CD4-positive, alpha-beta memory T cell (primary cell): ENCODE measurements around the gene RFLNA. TPM values are rescaled to one million over a fixed set of nuclear protein-coding genes. Genes with fewer than 3 reads are reported as not detected.

Source experiments
- CTCF ChIA-PET: fragments of 350-600 bp; sonication (Branson Sonifier 250); formaldehyde crosslinking; loops from one replicate; lab custom pipeline; 2021; ENCODE audit warnings: inconsistent platforms; ENCODE audit not compliant: partially characterized antibody; lab: Charles Lee
- POLR2A ChIA-PET: fragments of 350-600 bp; sonication (Branson Sonifier 250); formaldehyde crosslinking; loops from one replicate; lab custom pipeline; 2021; ENCODE audit not compliant: partially characterized antibody; lab: Charles Lee
- DNase-seq, 5 donors: peaks; one replicate each; pipeline versions ENCODE4 v3.0.0 to v3.0.0-alpha.2; 2020 to 2022; ENCODE audit warnings: mixed read lengths in 1 of 5
- H3K27ac ChIP-seq: one replicate; pipeline ENCODE4 v1.7.0; 2013; ENCODE audit warnings: low read depth, low read length
- H3K27me3 ChIP-seq: 2 replicates; pipeline ENCODE4 v1.7.0; 2013; ENCODE audit warnings: mild to moderate bottlenecking, low read length, moderate library complexity; ENCODE audit not compliant: insufficient read depth
- H3K36me3 ChIP-seq: 2 replicates; pipeline ENCODE4 v1.7.0; 2013; ENCODE audit warnings: mild to moderate bottlenecking, low read length, moderate library complexity; ENCODE audit not compliant: insufficient read depth
- H3K4me1 ChIP-seq: 2 replicates; pipeline ENCODE4 v1.7.0; 2013; ENCODE audit warnings: mild to moderate bottlenecking, low read length, moderate library complexity; ENCODE audit not compliant: insufficient read depth
- H3K4me3 ChIP-seq, 2 donors: one replicate each; pipeline ENCODE4 v1.7.0; 2013; ENCODE audit warnings: low read length in 2 of 2, mild to moderate bottlenecking in 1 of 2
- H3K9me3 ChIP-seq, 2 donors: one replicate each; pipeline ENCODE4 v1.7.0; 2013; ENCODE audit warnings: low read length in 2 of 2, control low read depth in 1 of 2; ENCODE audit not compliant: control insufficient read depth in 1 of 2
- H3K27ac Mint-ChIP-seq, 7 donors: one replicate each; pipeline ENCODE4 v1.8.0; 2020 to 2021; ENCODE audit warnings: mixed read lengths in 7 of 7, mild to moderate bottlenecking in 6 of 7, inconsistent platforms in 3 of 7, moderate library complexity in 3 of 7
- H3K27me3 Mint-ChIP-seq, 2 donors: one replicate each; pipeline ENCODE4 v1.8.0; 2020 to 2021; ENCODE audit warnings: mixed read lengths in 2 of 2
- H3K36me3 Mint-ChIP-seq, 2 donors: one replicate each; pipeline ENCODE4 v1.8.0; 2020 to 2021; ENCODE audit warnings: mixed read lengths in 2 of 2, inconsistent platforms in 1 of 2, mild to moderate bottlenecking in 1 of 2
- H3K4me1 Mint-ChIP-seq, 4 donors: one replicate each; pipeline ENCODE4 v1.8.0; 2020 to 2021; ENCODE audit warnings: mixed read lengths in 4 of 4, mild to moderate bottlenecking in 1 of 4
- H3K4me3 Mint-ChIP-seq, 8 donors: one replicate each; pipeline ENCODE4 v1.8.0; 2020 to 2021; ENCODE audit warnings: mixed read lengths in 8 of 8, mild to moderate bottlenecking in 7 of 8, moderate library complexity in 6 of 8, inconsistent platforms in 3 of 8
- H3K9me3 Mint-ChIP-seq, 8 donors: one replicate each; pipeline ENCODE4 v1.8.0; 2020 to 2021; ENCODE audit warnings: mixed read lengths in 8 of 8, mild to moderate bottlenecking in 5 of 8, inconsistent platforms in 3 of 8, moderate library complexity in 1 of 8
- intact Hi-C: fragments of 100-400 bp; cut with micrococcal nuclease; formaldehyde crosslinking; loops from one replicate; pipeline ENCODE4 v1.15.1; 2023
- polyA plus RNA-seq, 2 donors: library from polyadenylated mRNA; unstranded; fragments of 300-500 nt; fragmentation: Illumina TruSeq; gene quantifications; one replicate each; pipeline ENCODE4 v1.2.3, GENCODE V29; 2021
- total RNA-seq, 2 experiments: library from RNA; stranded (reverse); gene quantifications; one replicate each; pipeline ENCODE4 v1.2.3, GENCODE V29; 2021

RFLNA gene
- total and polyA plus RNA-seq, 4 experiments from 2014 or later = not detected

DNA sequence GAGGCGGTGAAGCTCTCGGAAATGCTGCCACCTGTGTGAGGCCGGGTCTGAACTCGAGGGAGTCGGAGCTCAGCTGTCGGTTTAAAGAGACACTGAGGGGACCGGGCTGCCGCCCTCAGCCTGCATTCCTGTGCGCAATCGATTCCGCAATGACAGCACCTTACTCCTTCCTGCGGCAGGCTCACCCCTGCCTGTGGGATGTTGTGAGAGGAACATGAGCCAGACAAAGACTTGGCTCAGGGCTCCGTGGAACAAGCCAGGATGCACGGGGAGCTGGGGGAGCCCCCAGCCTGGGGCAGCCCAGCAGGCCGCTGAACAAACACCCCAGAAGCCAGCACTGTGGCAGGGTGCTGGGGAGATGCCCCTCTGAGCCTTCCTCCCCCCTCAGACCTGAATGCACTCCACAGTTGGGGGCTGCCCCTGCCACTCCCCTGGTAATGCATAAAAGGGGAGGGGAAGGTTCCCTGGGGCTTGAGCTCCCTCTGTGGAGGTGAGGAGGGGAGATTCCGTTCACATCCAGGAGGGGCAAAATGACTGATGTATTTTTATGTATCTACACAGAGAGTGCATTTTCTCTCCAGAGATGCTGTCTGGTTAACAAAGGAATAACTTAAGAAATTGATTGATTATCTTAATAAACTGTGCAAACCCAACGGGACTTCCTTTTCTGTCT lies 20.6 kb downstream of the RFLNA start:
- Histone ChIP-seq H3K27ac (no peak overlapping the region), H3K4me3 (no peak overlapping the region), H3K4me1 (no peaks in the 10 kb centered on the region), H3K9me3 (no peaks in the 10 kb centered on the region), H3K36me3 (no peaks in the 10 kb centered on the region), H3K27me3 (no peaks in the 10 kb centered on the region)
- Mint-ChIP-seq H3K4me1 (no peaks in the 10 kb centered on the region), H3K9me3 (peaks cover 0 to 2% (median 0%) of the 10 kb centered on the region in 8 donors), H3K4me3 (no peak overlapping the region), H3K36me3 (no peaks in the 10 kb centered on the region), H3K27ac (no peak overlapping the region), H3K27me3 (no peaks in the 10 kb centered on the region)
- intact Hi-C loops = no loop called here
- ChIA-PET POLR2A (no interaction called here), CTCF (interaction anchor here (0.8 kb wide), 1 partner anchor 19 kb away, joined by 3 read pairs; no protein-coding TSS in a partner anchor)
- DNase-seq = no peak

DNA sequence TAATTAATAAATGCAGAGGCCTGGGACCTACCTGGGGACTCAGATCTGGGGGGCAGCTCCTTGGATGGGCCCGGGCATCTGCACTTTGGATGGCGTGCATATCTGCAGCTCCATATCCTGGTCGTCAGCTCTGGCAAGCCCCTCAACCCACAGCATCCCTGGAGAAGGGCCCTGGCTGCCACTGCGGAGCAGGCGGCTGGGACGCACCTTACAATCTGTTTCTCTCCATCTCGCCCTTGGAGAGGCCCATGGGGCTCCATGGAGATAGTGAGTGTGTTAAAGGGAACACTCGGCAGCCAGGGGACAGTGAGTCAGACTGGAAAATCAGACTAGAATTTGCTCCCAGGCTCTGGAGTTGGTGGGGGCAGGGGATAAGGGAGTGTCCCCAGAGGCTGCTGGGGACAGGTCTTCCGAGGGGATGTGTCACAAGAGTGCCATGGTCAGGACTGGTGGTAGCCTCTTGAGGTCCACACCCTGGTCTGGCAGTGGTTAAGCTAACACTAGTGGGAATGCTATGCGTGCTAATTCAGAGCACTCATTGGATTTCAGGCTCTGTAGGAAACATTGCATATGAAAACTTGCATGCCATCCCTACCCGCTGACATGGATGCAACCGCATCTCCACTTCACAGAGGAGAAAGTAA lies 21.5 kb downstream of the RFLNA start:
- DNase-seq = no peak
- Histone ChIP-seq H3K36me3 (no peaks in the 10 kb centered on the region), H3K4me1 (no peaks in the 10 kb centered on the region), H3K27ac (no peak overlapping the region), H3K4me3 (no peak overlapping the region), H3K27me3 (no peaks in the 10 kb centered on the region), H3K9me3 (no peaks in the 10 kb centered on the region)
- Mint-ChIP-seq H3K27me3 (no peaks in the 10 kb centered on the region), H3K27ac (no peak overlapping the region), H3K4me1 (no peaks in the 10 kb centered on the region), H3K4me3 (no peak overlapping the region), H3K36me3 (peaks cover 0 to 2% of the 10 kb centered on the region in 2 donors), H3K9me3 (peaks cover 0 to 2% (median 0%) of the 10 kb centered on the region in 8 donors)
- intact Hi-C loops = no loop called here
- CTCF ChIA-PET = no interaction called here
- POLR2A ChIA-PET = no interaction called here

DNA sequence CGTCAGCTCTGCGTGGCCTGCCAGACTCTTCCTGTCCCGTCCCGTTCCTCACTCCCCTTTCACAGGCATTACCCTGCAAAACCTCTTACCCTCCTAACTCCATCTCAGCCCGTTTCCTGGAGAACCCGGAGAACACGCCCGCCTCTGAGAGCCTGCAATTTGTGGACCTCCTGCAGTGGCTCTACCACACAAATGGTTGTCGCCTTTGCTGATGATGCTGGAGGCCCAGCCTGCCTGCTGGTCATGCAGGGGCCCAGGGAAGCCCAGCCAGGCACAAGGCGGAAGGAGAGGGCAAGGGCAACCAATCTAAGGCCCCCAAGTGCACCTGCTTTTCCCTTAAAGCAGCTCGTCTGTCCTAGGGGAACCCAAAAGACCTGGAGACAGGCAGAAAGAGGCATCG lies 22.5 kb downstream of the RFLNA start:
- ChIA-PET CTCF (no interaction called here), POLR2A (no interaction called here)
- Histone ChIP-seq H3K27ac (no peak overlapping the region), H3K4me3 (no peak overlapping the region), H3K36me3 (no peaks in the 10 kb centered on the region), H3K9me3 (no peaks in the 10 kb centered on the region), H3K4me1 (no peaks in the 10 kb centered on the region), H3K27me3 (no peaks in the 10 kb centered on the region)
- intact Hi-C loops = no loop called here
- peaks cover 1 to 2% of the 10 kb centered on the region in 2 donors for H3K36me3 Mint-ChIP-seq
- peaks cover 0 to 3% (median 0%) of the 10 kb centered on the region in 8 donors for H3K9me3 Mint-ChIP-seq
- H3K27ac Mint-ChIP-seq = no peak overlapping the region
- DNase-seq = no peak
- H3K4me3 Mint-ChIP-seq = no peak overlapping the region
- H3K27me3 Mint-ChIP-seq = no peaks in the 10 kb centered on the region
- H3K4me1 Mint-ChIP-seq = no peaks in the 10 kb centered on the region

DNA sequence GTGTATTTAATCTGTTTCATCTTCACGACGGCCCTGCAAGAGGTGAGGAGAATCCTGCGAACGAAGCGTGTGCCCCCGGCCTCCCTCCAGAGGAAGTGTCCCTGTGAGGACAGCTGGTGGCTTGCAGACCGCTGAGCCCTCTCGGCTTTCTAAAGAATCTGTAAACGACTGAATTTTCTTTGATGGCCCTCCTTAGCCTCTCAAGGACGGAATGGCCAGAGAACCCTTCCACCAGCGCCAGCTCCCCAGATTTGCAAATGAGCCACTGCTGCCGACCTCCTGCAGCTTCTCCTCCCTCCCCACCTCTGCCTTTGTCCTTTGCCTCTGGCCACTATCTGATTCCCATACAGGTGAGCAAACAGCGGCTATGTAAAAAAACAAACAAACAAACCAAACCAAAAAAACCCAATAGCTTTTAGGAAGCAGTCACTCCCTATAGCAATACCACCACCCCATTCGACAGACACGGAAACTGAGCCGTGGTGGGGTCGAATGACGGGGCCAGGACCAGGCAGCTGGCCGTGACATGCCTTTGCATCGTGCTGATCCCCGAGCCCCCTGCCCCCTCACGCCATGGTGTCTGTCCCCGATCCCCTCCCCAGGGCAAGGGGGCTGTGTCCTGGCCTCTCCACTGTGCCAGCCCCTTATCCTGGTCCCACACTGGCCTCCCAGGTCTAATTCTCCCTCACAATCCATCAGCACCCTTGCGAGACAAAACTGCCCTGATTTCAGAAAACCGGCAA lies 23.6 kb downstream of the RFLNA start:
- no peak for DNase-seq
- Histone ChIP-seq H3K27me3 (no peaks in the 10 kb centered on the region), H3K27ac (no peak overlapping the region), H3K4me3 (no peak overlapping the region), H3K9me3 (peaks cover 0 to 3% of the 10 kb centered on the region in 2 donors), H3K36me3 (peaks cover under 1% of the 10 kb centered on the region), H3K4me1 (no peaks in the 10 kb centered on the region)
- ChIA-PET POLR2A (no interaction called here), CTCF (no interaction called here)
- Mint-ChIP-seq H3K4me3 (no peak overlapping the region), H3K27ac (peak overlapping the region in 2 of 7 donors; percentile 16 to 68), H3K36me3 (peaks cover 2 to 4% of the 10 kb centered on the region in 2 donors), H3K9me3 (peaks cover 0 to 5% (median under 1%) of the 10 kb centered on the region in 8 donors), H3K4me1 (no peaks in the 10 kb centered on the region), H3K27me3 (no peaks in the 10 kb centered on the region)
- intact Hi-C loops = no loop called here

DNA sequence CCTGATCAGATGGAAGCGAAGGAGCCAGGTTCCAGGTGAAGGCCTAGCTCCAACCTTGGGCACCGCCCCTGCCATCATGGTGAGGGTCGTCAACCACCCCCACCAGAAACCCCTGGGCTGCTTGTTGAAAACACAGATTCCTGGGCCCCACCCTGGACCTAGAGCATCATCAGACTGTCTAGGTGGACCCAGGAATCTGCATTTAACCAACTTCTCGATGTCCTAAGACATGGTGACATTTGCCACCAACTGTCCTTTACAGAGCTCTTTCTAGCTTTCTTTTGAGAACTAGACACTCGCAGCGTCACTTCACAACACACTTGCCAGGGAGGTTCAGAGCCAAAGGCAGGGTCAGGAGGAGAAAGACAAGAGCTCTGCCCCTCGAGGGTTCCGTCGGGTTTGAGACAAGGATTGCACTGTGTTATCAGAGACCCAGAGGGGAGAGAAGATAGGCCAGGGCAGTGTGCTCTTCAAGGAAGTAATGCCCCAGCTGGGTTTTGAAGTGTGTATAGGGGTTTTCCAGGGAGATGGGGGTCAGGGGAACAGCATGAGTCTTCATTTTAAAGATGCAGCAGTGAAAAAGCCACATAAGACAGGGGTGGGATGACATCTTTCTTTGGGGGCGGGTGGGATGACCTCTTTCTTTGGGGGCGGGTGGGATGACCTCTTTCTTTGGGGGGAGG lies 24.6 kb downstream of the RFLNA start:
- POLR2A ChIA-PET = no interaction called here

DNA sequence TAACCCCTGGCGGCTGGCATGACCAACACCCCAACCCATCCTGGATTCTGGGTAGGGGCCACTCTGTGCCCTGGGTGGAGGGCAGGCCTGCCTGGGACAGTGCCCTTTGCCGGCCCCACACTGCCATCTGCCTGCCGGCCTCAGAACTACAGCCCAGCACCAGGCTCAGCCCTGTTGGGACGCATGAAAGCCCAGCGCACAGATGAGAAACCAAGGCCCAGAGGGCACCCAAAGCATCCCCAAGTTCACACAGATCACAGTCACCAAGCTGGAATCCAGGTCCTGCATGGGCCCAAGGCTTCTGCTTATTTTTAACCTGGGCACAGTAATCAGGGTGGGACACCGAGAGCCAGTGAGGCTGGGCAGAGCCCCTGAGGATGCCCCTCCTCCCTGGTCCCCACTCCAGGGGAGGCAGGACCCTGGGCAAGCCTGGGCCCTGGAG lies 26.2 kb downstream of the RFLNA start:
- Mint-ChIP-seq H3K9me3 (peaks cover 0 to 21% (median 14%) of the 10 kb centered on the region in 8 donors), H3K4me1 (no peaks in the 10 kb centered on the region), H3K27me3 (no peaks in the 10 kb centered on the region), H3K27ac (peak overlapping the region in 1 of 7 donors; percentile 44), H3K4me3 (no peak overlapping the region), H3K36me3 (peaks cover 20 to 24% of the 10 kb centered on the region in 2 donors)
- Histone ChIP-seq H3K4me1 (no peaks in the 10 kb centered on the region), H3K27ac (no peak overlapping the region), H3K4me3 (no peak overlapping the region), H3K36me3 (peaks cover 10% of the 10 kb centered on the region), H3K27me3 (no peaks in the 10 kb centered on the region), H3K9me3 (peaks cover 5 to 9% of the 10 kb centered on the region in 2 donors)
- DNase-seq = peak in 4 of 5 donors; percentile 33 to 48 (median 36)
- ChIA-PET POLR2A (no interaction called here), CTCF (interaction anchor here (1.0 to 2.0 kb wide), 3 partner anchors 9 to 284 kb away, joined by 4 to 5 read pairs (median 4); no protein-coding TSS in a partner anchor)
- intact Hi-C loops = no loop called here

More for the DNA sequence above, 24.6 kb downstream of the RFLNA start:
- Mint-ChIP-seq H3K27me3 (no peaks in the 10 kb centered on the region), H3K9me3 (peaks cover 0 to 14% (median 11%) of the 10 kb centered on the region in 8 donors), H3K4me1 (no peaks in the 10 kb centered on the region), H3K36me3 (peaks cover 12 to 14% of the 10 kb centered on the region in 2 donors), H3K4me3 (no peak overlapping the region), H3K27ac (peak overlapping the region in 1 of 7 donors; percentile 0)
- peaks cover 5 to 9% of the 10 kb centered on the region in 2 donors for H3K9me3 ChIP-seq
- no peak overlapping the region for H3K4me3 ChIP-seq
- H3K36me3 ChIP-seq = peaks cover 10% of the 10 kb centered on the region
- no peaks in the 10 kb centered on the region for H3K27me3 ChIP-seq
- H3K27ac ChIP-seq = no peak overlapping the region
- no peaks in the 10 kb centered on the region for H3K4me1 ChIP-seq
- CTCF ChIA-PET = interaction anchor here (0.6 to 2.0 kb wide), 2 partner anchors 22 to 35 kb away, joined by 3 to 5 read pairs; no protein-coding TSS in a partner anchor
- intact Hi-C loops = no loop called here
- no peak for DNase-seq
